MCF 10A (cell line): ENCODE results near the gene CNPY4. TPM values are rescaled to one million over a fixed set of nuclear protein-coding genes. Genes with fewer than 3 reads are reported as not detected.
"Not testable (repeated sequence)": the region's sequence is repeated elsewhere in the genome, so short reads cannot be mapped to it uniquely, and the experiment has no call there.

Experiments
- BruUV-seq: library from RNA; stranded (reverse); fragments of 400-500 nt; replicated peaks from 2 replicates; lab custom pipeline; 2021; lab: Mats Ljungman, UMichigan
- CTCF ChIA-PET: fragments of 300-600 bp; sonication (Branson Sonifier 250); formaldehyde crosslinking; extraction: SDS; loops from one replicate; lab custom pipeline; 2021; ENCODE audit warnings: antibody characterized with exemption, inconsistent platforms; lab: Yijun Ruan, JAX
- POLR2A ChIA-PET: fragments of 300-600, 350-650 bp; sonication (Branson Sonifier 250); formaldehyde crosslinking; extraction: SDS; loops from one replicate; lab custom pipeline; 2020; ENCODE audit warnings: antibody characterized with exemption, inconsistent platforms; lab: Yijun Ruan, JAX
- DNase-seq: peaks from one replicate; pipeline ENCODE4 v3.0.0-alpha.2; 2018; ENCODE audit not compliant: unreplicated experiment
- H3K27ac Mint-ChIP-seq: one replicate; pipeline ENCODE4 v1.8.0; 2022; ENCODE audit warnings: mild to moderate bottlenecking, low read depth, mixed read lengths; ENCODE audit not compliant: unreplicated experiment
- H3K27me3 Mint-ChIP-seq: one replicate; pipeline ENCODE4 v1.8.0; 2022; ENCODE audit warnings: mixed read lengths; ENCODE audit not compliant: insufficient read depth, unreplicated experiment
- H3K36me3 Mint-ChIP-seq: one replicate; pipeline ENCODE4 v1.8.0; 2022; ENCODE audit warnings: mild to moderate bottlenecking, moderate library complexity, mixed read lengths; ENCODE audit not compliant: insufficient read depth, unreplicated experiment
- H3K4me1 Mint-ChIP-seq: one replicate; pipeline ENCODE4 v1.8.0; 2022; ENCODE audit warnings: mixed read lengths; ENCODE audit not compliant: insufficient read depth, unreplicated experiment
- H3K4me3 Mint-ChIP-seq: one replicate; pipeline ENCODE4 v1.8.0; 2022; ENCODE audit warnings: mild to moderate bottlenecking, moderate library complexity, mixed read lengths; ENCODE audit not compliant: unreplicated experiment
- H3K9me3 Mint-ChIP-seq: one replicate; pipeline ENCODE4 v1.8.0; 2022; ENCODE audit warnings: mixed read lengths; ENCODE audit not compliant: unreplicated experiment
- CTCF ChIP-seq: fragments of 200-600 bp; IDR thresholded peaks from one replicate; pipeline ENCODE4 v1.8.0; 2022; ENCODE audit warnings: antibody characterized with exemption, mild to moderate bottlenecking; ENCODE audit not compliant: unreplicated experiment
- intact Hi-C: fragments of 100-400 bp; cut with micrococcal nuclease; formaldehyde crosslinking; loops from 2 replicates; pipeline ENCODE4 v1.14.1; 2022
- total RNA-seq: library from RNA; stranded (reverse); gene quantifications from 2 replicates; pipeline ENCODE4 v1.2.3, GENCODE V29; 2022

The CNPY4 gene
- total RNA-seq, 1 experiment from 2014 or later: 2.9 TPM

DNA sequence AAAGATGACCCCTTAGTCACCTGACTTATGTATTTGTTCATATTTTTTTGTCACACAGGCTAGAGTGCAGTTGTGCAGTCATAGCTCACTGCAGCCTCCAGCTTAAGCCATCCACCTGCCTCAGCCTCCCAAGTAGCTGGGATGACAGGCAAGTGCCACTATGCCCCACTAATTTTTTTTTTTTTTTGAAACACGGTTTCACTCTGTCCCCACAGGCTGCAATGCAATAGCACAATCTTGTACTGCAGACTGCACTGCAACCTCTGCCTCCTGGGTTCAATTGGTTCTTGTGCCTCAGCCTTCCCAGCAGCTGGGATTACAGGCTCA lies 9.2 kb downstream of the CNPY4 start:
- Mint-ChIP-seq H3K36me3 (peaks cover 5% of the 10 kb centered on the region), H3K4me1 (peaks cover 11% of the 10 kb centered on the region), H3K27me3 (no peaks in the 10 kb centered on the region), H3K27ac (no peak overlapping the region), H3K4me3 (peak overlapping the region; percentile 98), H3K9me3 (no peaks in the 10 kb centered on the region)
- no TSS peak for BruUV-seq
- ChIA-PET POLR2A (interaction anchor here (0.7 kb wide), 1 partner anchor 14 kb away, joined by 3 read pairs; no protein-coding TSS in a partner anchor), CTCF (interaction anchor here (0.7 to 8.2 kb wide), 3 partner anchors 12 to 87 kb away, joined by 3 to 93 read pairs (median 3); no protein-coding TSS in a partner anchor)
- intact Hi-C loops: loop anchor here (5.0 kb wide), 1 partner anchor 136 kb away; no protein-coding TSS in a partner anchor
- DNase-seq: no peak
- TF ChIP-seq CTCF: no peak

GRCh38 chr7:100130220-100130607 lies 10.8 kb downstream of the CNPY4 start:
- ChIA-PET POLR2A (interaction anchor here (0.6 to 1.5 kb wide), 6 partner anchors 9 to 41 kb away, joined by 3 to 5 read pairs (median 4); partner anchors contain the start of gene LAMTOR4), CTCF (interaction anchor here (0.6 to 8.2 kb wide), 25 partner anchors 8 to 1739 kb away, joined by 3 to 93 read pairs (median 3); partner anchors contain the start of genes AP4M1, LAMTOR4 and MCM7)
- not testable (repeated sequence) for H3K27ac Mint-ChIP-seq, BruUV-seq, DNase-seq, H3K4me3 Mint-ChIP-seq, H3K27me3 Mint-ChIP-seq, H3K9me3 Mint-ChIP-seq, H3K36me3 Mint-ChIP-seq
- intact Hi-C loops: loop anchor here (10.0 kb wide), 1 partner anchor 215 kb away; no protein-coding TSS in a partner anchor
- peaks cover 11% of the 10 kb centered on the region for H3K4me1 Mint-ChIP-seq

DNA sequence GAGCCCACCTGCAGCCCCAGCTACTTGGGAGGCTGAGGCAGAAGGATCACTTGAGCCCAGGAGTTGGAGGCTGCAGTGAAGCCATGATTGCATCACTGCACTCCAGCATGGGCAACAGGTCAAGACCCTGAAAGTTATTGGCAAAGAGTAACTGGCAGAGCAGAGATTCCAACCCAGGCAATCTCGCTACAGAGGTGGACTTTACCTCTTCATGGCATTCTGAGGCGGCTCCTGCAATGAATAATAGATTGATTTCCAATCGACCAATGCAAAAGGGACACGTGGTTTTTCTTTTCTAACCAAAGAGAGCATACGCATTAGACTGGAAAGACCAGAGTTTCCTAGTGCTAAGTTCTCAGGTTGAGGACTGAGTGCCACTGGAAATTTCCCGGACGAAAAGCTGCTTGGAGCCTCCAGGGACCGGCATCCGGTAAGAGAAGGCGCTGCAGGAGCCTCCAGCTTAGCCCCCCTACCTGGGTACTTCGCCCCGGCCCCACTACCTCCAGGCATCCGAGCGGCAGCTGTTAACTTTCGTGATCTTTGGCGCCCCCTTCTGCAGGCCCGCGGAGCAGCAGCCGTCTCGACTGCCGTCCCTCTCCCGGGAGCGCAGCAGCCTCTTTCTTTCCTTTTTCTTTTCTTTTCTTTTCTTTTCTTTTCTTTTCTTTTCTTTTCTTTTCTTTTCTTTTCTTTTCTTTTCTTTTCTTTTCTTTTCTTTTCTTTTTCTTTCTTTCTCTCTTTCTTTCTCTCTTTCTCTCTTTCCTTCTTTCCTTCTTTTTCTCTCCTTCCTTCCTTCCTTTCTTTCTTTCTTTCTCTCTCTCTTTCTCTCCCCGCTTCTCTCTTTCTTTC lies 11.4 kb downstream of the CNPY4 start:
- intact Hi-C loops: loop anchor here (10.0 kb wide), 1 partner anchor 214 kb away; no protein-coding TSS in a partner anchor
- Mint-ChIP-seq H3K27ac (no peak overlapping the region), H3K4me3 (no peak overlapping the region), H3K27me3 (peaks cover 5% of the 10 kb centered on the region), H3K36me3 (peaks cover under 1% of the 10 kb centered on the region), H3K4me1 (peaks cover 11% of the 10 kb centered on the region), H3K9me3 (no peaks in the 10 kb centered on the region)
- ChIA-PET POLR2A (interaction anchor here (0.9 to 1.5 kb wide), 5 partner anchors 12 to 41 kb away, joined by 3 to 5 read pairs (median 4); partner anchors contain the start of gene LAMTOR4), CTCF (interaction anchor here (0.5 to 8.2 kb wide), 28 partner anchors 8 to 764 kb away, joined by 3 to 93 read pairs (median 3); partner anchors contain the start of genes AP4M1, LAMTOR4 and MCM7)
- TF ChIP-seq CTCF: peak; percentile 90
- peak; percentile 67 for DNase-seq
- no TSS peak for BruUV-seq

DNA sequence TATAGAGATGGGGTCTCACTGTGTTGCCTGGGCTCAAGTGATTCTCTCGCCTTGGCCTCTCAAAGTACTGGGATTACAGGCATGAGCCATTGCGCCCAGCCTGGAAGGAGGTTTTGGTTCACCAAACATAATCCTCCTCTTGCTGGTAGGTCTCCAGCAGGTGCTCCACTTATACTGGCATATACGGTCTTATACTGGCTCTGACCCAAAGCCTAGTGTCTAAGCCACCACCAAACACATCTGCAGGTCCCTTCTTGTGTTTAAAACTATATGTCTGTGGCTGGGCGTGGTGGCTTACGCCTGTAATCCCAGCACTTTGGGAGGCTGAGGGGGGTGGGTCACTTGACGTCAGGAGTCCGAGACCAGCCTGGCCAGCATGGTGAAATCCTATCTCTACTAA lies 12.7 kb downstream of the CNPY4 start:
- ChIA-PET POLR2A (interaction anchor here (1.0 to 1.3 kb wide), 3 partner anchors 10 to 77 kb away, joined by 3 to 6 read pairs (median 5); partner anchors contain the start of gene LAMTOR4), CTCF (interaction anchor here (0.6 to 8.2 kb wide), 18 partner anchors 11 to 215 kb away, joined by 3 to 93 read pairs (median 4); partner anchors contain the start of genes PVRIG and TRAPPC14)
- intact Hi-C loops: loop anchor here (1.0 to 10.0 kb wide), 3 partner anchors 85 to 275 kb away; no protein-coding TSS in a partner anchor
- Mint-ChIP-seq H3K9me3 (no peaks in the 10 kb centered on the region), H3K27ac (no peak overlapping the region), H3K27me3 (peaks cover 10% of the 10 kb centered on the region), H3K4me3 (no peak overlapping the region), H3K36me3 (no peaks in the 10 kb centered on the region), H3K4me1 (peaks cover 11% of the 10 kb centered on the region)
- no peak for DNase-seq
- TF ChIP-seq CTCF: no peak
- no TSS peak for BruUV-seq
